ENCODE data around the gene FYB1.

Gene FYB1

GRCh38 chr5:39138892-39139291 is 80.5 kb downstream of the FYB1 start:
- no peak overlapping the region for H3K4me3 ChIP-seq (ENCODE audit: low read depth, low read length)
- DNase-seq (ENCODE audit: low read depth), result no peak
- no peak for TF ChIP-seq CTCF (IDR thresholded peaks at IDR 0.05; ENCODE audit: insufficient read depth, low read depth, low read length, missing control alignments)

DNA sequence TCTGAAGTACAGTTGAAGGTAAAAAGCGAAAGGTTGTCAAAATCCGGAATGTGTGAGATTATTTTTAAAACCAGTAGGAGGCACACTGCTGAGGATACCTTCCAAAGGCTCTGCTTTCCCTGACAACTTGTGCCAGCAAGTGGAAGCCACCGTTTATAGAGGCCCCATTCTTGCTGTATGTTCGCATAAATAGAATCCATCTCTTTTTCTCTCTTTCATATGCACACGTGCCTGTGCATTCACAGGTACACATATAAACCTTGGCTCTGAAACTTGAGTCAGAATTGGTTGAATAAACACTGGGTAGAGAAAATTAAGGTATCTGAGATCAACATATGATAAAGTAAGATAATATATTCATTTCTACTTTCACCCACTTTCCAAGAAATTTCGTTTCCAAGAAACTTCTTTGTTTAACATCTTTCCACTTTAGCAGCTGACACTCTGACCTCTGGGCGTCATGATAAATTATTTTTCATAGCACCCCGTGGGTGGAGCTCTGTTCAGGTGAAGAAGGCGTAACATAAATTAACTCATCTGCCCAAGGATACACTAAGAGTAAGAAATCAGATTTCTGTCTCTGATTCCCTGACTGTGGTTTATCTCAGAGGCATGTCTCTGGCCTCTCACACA is 81.4 kb downstream of the FYB1 start:
- no peak for TF ChIP-seq CTCF (IDR thresholded peaks at IDR 0.05; ENCODE audit: insufficient read depth, low read depth, low read length, missing control alignments)
- no peak overlapping the region for H3K4me3 ChIP-seq (ENCODE audit: low read depth, low read length)
- DNase-seq (ENCODE audit: low read depth), result no peak

DNA sequence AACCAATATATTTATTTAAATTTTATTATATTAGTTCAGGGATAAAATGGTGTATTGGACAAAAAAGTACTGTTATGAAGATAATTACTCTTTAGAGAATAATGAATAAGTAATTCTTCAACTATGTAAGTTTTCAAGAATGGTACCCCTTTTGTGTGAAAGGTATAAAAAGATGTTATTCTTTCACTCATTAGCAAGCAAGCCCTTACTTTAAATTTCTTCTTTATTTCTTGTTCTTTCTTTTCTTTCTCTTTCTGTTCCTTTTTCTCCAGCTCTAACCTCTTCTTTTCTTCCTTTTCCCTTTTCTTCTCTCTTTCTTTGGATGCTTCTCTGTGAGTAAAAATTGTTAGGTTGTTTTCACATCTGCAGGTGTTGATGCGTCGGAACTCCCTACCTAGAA is 82.0 kb downstream of the FYB1 start:
- TF ChIP-seq CTCF (IDR thresholded peaks at IDR 0.05; ENCODE audit: insufficient read depth, low read depth, low read length, missing control alignments), result no peak
- DNase-seq (ENCODE audit: low read depth), result no peak
- no peak overlapping the region for H3K4me3 ChIP-seq (ENCODE audit: low read depth, low read length)

- no peak for DNase-seq (ENCODE audit: low read depth)
- TF ChIP-seq CTCF (IDR thresholded peaks at IDR 0.05; ENCODE audit: insufficient read depth, low read depth, low read length, missing control alignments), result no peak
- no peak overlapping the region for H3K4me3 ChIP-seq (ENCODE audit: low read depth, low read length)
These were observed 86.6 kb downstream of the FYB1 start for GRCh38 chr5:39132792-39133191.

DNA sequence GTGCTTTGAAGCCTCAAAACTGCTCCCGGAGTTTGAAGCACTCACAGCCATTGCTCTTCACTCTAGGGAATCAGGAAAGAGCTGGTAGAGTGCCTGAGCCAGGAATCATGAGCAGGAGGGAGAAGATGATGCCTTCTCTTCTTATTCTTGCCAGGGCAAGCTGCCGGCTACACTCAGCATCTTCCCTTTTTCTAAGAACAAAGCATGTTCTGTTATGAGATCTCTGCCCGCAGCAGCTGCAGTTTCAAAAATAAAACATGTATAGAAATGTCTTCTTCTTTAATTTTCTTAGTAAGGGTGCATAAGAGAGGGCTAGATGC is 87.3 kb downstream of the FYB1 start:
- DNase-seq (ENCODE audit: low read depth), result no peak
- H3K4me3 ChIP-seq (ENCODE audit: low read depth, low read length), result no peak overlapping the region
- no peak for TF ChIP-seq CTCF (IDR thresholded peaks at IDR 0.05; ENCODE audit: insufficient read depth, low read depth, low read length, missing control alignments)

GRCh38 chr5:39131210-39132127 is 87.9 kb downstream of the FYB1 start:
- no peak for TF ChIP-seq CTCF (IDR thresholded peaks at IDR 0.05; ENCODE audit: insufficient read depth, low read depth, low read length, missing control alignments)
- H3K4me3 ChIP-seq (ENCODE audit: low read depth, low read length), result no peak overlapping the region
- no peak for DNase-seq (ENCODE audit: low read depth)

Measured in GM12865 (cell line).